ENCODE measurements around the gene TLR2. TPM values are rescaled to one million over a fixed set of nuclear protein-coding genes. Genes with fewer than 3 reads are reported as not detected.

Gene TLR2
- polyA plus RNA-seq, 4 donors = 5.0 to 6.9 (median 6.4) TPM

DNA sequence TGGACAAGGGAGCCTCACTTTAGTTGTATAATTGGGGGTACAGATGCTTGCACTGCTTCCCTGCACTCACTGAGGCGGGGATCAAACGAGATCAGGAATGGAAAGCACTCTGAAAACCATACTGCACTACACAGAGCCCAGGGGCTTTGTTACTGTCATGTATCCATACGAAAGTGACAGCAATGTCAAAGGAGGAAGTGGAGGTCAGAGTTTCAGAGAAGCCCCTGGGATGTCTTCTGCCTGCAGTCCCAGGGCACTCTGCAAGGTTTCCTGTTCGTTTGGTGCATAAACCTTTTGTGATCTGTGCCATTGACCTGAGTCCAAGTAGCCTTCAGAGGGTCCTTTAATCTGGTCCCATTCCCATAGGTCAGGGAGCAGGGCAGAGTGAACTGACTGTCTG is 44.6 kb downstream of the TLR2 start:
- DNase-seq (ENCODE audit: low read depth in 4 of 4, low spot score in 2 of 4) = no peak

DNA sequence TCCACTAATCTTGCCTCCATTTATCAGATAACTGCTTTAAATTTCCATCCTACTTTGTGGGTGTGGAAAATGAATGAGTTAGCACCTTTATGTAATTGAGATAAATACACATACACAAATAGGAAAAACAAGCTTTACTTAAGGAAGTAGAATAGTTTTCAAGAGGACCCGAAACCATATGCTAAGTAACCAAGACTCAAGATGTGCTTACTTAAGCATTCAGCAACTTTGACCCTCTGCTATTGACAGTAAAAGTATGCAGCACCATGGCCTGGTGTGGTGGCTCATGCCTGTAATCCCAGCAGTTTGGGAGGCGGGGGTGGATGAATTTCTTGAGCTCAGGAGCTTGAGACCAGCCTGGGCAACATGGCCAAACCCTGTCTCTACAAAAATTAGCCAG is 45.8 kb downstream of the TLR2 start:
- no peak for DNase-seq (ENCODE audit: low read depth in 4 of 4, low spot score in 2 of 4)

DNA sequence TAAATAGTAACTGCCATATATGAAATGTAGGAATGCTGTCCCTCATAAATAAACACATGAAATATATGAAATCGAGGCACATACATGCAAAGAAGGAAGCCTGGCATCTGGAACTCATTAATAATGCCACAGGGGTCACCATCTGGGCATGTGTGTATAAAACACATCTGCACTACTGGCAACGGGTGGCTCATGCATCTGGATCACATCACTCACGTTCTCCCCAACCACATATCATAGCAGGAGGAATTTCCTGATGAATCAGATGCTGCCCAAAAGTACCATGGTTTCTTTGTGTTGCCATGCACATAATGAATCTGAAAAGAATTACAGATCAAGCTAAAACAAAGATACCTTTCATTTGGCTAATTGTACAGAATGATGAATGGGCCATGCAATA is 47.2 kb downstream of the TLR2 start:
- DNase-seq (ENCODE audit: low read depth in 4 of 4, low spot score in 2 of 4) = no peak

DNA sequence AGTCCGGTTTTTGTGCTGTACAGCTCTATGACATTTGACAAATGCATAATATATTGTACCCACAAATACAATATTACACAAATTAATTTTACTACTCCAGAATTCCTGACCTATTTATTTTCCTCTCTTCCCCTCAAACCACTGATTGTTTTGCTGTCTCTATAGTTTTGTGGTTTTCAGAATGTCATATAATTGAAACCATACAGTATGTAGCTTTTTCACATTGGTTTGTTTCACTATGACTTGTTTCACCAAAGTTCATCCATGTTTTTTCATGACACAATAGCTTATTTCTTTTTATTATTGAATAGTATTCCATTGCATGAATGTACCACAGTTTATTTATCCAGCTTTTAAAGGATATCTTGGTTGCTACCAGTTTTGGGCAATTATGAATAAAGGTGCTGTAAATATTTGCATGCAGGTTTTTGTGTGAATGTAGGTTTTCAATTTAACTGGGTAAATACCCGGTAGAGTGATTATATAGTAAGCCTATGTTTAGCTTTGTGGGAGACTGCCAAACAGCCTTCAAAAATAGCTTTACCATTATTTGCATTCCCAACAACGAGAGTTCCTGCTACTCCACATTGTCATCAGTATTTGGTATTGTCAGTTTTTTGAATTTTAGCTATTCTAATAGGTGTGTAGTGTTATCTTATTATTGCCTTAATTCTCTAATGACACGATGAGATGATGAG is 49.8 kb downstream of the TLR2 start:
- DNase-seq (ENCODE audit: low read depth in 4 of 4, low spot score in 2 of 4) = no peak

DNA sequence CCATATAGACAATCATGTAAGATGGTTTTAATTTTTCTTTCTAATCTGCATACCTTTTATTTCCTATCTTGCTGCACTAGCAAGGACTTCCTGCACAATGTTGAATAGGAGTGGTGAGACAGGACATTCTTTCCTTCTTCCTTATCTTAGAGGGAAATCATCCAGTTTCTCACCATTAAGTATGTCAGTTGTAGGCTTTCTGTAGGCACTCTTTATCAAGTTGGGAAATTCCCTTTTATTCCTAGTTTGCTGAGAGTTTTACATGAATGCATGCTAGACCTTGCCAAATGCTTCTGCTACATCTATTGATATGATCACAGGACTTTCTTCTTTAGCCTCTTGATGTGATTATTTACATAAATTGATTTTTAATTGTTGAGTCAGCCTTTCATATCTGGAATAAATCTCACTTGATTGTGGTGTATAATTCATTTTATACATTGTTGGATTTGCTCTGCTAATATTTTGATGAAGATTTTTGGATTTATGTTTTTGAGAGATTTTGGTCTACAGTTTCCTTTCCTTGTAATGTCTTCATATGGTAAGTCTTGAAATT is 51.9 kb downstream of the TLR2 start:
- DNase-seq (ENCODE audit: low read depth in 4 of 4, low spot score in 2 of 4) = no peak

DNA sequence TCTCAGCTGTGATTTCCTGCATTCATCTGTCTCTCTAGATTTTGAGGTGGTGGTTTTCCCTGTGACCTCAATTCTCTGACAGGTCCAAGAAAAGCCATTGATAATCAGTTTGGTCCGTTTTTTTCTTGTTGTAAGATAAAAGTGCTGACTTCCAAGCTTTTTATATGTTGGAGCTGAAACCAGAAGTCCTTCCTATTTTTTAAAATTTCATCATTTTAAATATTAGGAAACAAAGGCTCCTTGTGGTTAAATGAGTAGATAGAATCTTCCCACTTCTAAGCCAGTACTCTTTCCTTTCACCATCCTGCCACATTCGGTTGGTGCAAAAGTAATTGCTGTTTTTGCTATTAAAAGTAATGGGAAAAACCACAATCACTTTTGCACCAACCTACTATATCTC is 57.5 kb downstream of the TLR2 start:
- no peak for DNase-seq (ENCODE audit: low read depth in 4 of 4, low spot score in 2 of 4)

DNA sequence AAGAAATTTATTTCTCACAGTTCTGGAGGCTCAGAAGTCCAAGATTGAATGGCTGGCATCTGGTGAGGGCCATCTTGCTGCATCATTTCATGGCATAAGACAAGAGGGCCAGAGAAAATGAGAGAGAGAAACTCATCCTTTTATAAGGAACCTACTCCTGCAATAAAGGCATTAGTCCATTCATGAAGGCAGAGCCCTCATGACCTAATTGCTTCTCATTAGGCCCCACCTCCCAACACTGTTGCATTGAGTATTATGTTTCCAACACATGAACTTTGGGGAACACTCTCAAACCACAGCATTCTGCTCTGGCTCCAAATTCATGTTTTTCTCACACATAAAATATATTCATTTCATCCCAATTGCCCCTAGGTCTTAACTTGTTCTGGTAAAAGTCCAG is 61.6 kb downstream of the TLR2 start:
- no peak for DNase-seq (ENCODE audit: low read depth in 4 of 4, low spot score in 2 of 4)

DNA sequence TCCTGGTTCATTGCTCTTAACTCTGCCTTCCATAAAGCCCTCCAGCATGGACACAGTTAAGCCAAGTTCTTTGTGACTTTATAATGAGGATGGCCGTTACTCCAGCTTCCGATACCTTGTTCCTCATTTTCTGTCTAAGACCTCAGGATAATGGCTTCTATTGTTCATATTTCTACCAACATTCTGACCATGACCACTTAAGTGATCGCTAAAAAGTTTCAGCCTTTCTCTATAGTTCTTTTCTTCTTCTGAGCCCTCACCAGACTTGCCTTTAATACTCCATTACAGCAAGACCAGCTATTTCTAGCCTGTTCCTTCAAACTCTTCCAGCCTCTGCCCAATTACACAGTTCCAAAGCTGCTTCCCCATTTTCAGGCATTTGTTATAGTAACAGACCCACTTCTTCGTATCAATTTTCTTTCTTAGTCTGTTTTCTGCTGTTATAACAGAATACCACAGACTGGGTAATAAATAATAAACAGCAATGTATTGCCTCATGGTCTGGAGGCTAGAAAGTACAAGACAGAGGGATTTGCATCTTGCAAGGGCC is 63.4 kb downstream of the TLR2 start:
- no peak for DNase-seq (ENCODE audit: low read depth in 4 of 4, low spot score in 2 of 4)

DNA sequence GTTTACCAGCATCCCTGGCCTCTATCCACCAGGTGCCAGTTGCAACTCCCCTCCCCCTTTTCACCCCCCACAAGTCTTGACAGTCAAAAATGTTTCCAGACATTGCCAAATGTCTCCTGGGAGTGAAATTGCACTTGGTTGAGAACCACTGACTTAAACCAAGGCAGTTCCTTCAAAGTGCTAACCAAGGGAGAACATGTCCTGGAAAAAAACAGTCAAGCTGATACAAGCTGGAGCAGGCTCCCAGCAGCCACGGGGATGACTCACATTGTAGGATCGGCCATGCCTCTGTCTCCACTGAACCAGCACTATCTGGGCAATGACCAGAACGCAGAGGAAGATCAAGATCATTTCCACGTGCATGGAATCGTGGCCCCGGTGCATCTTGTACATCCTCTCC is 64.3 kb downstream of the TLR2 start:
- no peak for DNase-seq (ENCODE audit: low read depth in 4 of 4, low spot score in 2 of 4)

DNA sequence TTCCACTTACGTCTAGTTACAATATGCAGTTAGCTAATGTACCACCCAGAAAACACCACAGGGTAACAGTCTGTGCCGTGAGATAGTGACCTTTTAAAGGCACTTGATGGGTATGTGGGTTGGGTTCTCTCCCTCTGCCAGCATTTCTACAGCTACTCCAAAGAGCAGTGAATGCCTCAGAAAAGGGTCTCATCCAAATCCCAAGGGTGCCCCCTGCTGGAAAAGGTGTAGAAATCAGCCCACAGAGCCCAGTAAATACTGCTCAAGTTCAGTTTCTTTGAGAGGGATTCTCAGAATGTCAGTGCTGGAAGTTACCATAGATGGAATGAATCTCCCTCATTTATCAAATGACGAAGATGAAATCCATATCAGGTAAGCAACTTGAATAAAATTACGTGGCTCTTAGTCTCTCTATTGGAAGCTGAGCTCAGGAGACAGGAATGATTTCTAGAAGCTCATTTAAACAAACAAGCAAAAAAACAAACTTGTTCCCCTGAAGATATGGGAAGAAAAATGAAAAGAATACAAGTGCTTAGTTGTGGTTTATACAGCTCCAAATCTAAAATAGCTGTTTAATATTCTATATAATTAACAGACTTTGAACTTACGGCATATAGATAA is 66.2 kb downstream of the TLR2 start:
- peak in 2 of 4 donors; percentile 53 to 81 for DNase-seq (ENCODE audit: low read depth in 4 of 4, low spot score in 2 of 4)

DNA sequence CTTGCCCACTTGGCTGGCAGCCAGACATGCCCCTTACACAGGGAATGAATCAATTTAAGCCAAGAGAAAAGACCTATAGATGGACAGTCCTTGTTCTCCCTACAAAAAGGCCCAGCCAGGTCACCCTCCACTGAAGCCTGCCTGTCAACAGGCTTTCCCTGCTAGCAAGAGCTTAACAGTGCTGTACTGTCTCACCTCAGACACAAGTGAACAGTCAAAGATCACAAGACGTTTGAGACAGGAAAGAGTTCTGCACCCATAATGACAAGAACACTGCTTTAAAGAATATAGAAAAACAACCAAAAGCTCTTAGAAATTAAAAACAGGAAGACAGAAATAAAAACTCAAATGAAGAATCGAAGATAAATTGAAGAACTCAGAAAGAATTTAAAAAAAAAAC is 71.1 kb downstream of the TLR2 start:
- DNase-seq (ENCODE audit: low read depth in 4 of 4, low spot score in 2 of 4) = no peak

Other genes starting within 250 kb of the TLR2 start
- gene TMEM131L, start 217.9 kb upstream of the TLR2 start, polyA plus RNA-seq (ENCODE audit: insufficient read length in 4 of 4) = 10 to 100 TPM; 22.6 to 32.0 (median 27.5) TPM
- 1 to 10 TPM; 3.8 to 5.9 (median 5.0) TPM for gene RNF175, start 75.7 kb downstream of the TLR2 start, polyA plus RNA-seq (ENCODE audit: insufficient read length in 4 of 4)
- 10 to 100 TPM; 12.5 to 28.2 (median 20.0) TPM for gene SFRP2, start 104.8 kb downstream of the TLR2 start, polyA plus RNA-seq (ENCODE audit: insufficient read length in 4 of 4)